H9 (cell line): Measurements from ENCODE around the gene P3R3URF. TPM values are rescaled to one million over a fixed set of nuclear protein-coding genes. Genes with fewer than 3 reads are reported as not detected.
A peak's percentile ranks its signal among the peaks of the same experiment; 100 is the strongest.

Experiments
- DNase-seq: peaks from one replicate; pipeline ENCODE4 v3.0.0-alpha.2; 2017
- H2AFZ ChIP-seq: one replicate; pipeline ENCODE4 v1.6.1; 2013; ENCODE audit warnings: mild to moderate bottlenecking, low read length, control low read depth, moderate library complexity
- H2AK5ac ChIP-seq: 2 replicates; pipeline ENCODE4 v1.6.1; 2013; ENCODE audit warnings: low read length, control low read depth, mixed read lengths; ENCODE audit not compliant: insufficient read length
- H2BK120ac ChIP-seq: one replicate; pipeline ENCODE4 v1.6.1; 2013; ENCODE audit warnings: low read depth, mild to moderate bottlenecking, low read length, control low read depth, inconsistent platforms; ENCODE audit not compliant: poor library complexity, severe bottlenecking
- H2BK12ac ChIP-seq: 2 replicates; pipeline ENCODE4 v1.6.1; 2013; ENCODE audit warnings: low read length, control low read depth, mixed read lengths, low read depth; ENCODE audit not compliant: insufficient read length
- H2BK15ac ChIP-seq: 2 replicates; pipeline ENCODE4 v1.6.1; 2013; ENCODE audit warnings: low read depth, low read length, control low read depth
- H2BK20ac ChIP-seq: one replicate; pipeline ENCODE4 v1.6.1; 2013; ENCODE audit warnings: low read depth, mild to moderate bottlenecking, low read length, control low read depth, inconsistent platforms; ENCODE audit not compliant: poor library complexity, severe bottlenecking
- H2BK5ac ChIP-seq: 2 replicates; pipeline ENCODE4 v1.6.1; 2013; ENCODE audit warnings: low read length, control low read depth, mixed read lengths; ENCODE audit not compliant: insufficient read length
- H3K14ac ChIP-seq: 2 replicates; pipeline ENCODE4 v1.6.1; 2013; ENCODE audit warnings: low read length, control low read depth; ENCODE audit not compliant: insufficient read depth
- H3K18ac ChIP-seq: 2 replicates; pipeline ENCODE4 v1.6.1; 2013; ENCODE audit warnings: low read depth, mild to moderate bottlenecking, mixed read lengths, low read length, control low read depth; ENCODE audit not compliant: insufficient read length
- H3K23ac ChIP-seq: 2 replicates; pipeline ENCODE4 v1.6.1; 2013; ENCODE audit warnings: low read length, control low read depth, mixed read lengths, low read depth; ENCODE audit not compliant: insufficient read length
- H3K23me2 ChIP-seq: 2 replicates; pipeline ENCODE4 v1.6.1; 2013; ENCODE audit warnings: low read depth, mild to moderate bottlenecking, mixed read lengths, low read length, control low read depth; ENCODE audit not compliant: insufficient read length, poor library complexity, severe bottlenecking
- H3K27ac ChIP-seq: 2 replicates; pipeline ENCODE4 v1.5.1; 2013; ENCODE audit warnings: low read length, control low read depth, mixed read lengths, low read depth; ENCODE audit not compliant: insufficient read length
- H3K27me3 ChIP-seq: 2 replicates; pipeline ENCODE4 v1.6.1; 2013; ENCODE audit warnings: low read length, control low read depth, inconsistent platforms; ENCODE audit not compliant: insufficient read depth
- H3K4ac ChIP-seq: 2 replicates; pipeline ENCODE4 v1.6.1; 2013; ENCODE audit warnings: low read depth, mild to moderate bottlenecking, control low read depth, inconsistent platforms, low read length, moderate library complexity
- H3K4me1 ChIP-seq: 2 replicates; pipeline ENCODE4 v1.6.1; 2013; ENCODE audit warnings: low read length, control low read depth, inconsistent platforms; ENCODE audit not compliant: insufficient read depth
- H3K4me2 ChIP-seq: 2 replicates; pipeline ENCODE4 v1.6.1; 2013; ENCODE audit warnings: low read length, control low read depth, mixed read lengths; ENCODE audit not compliant: insufficient read length, insufficient read depth
- H3K56ac ChIP-seq: 2 replicates; pipeline ENCODE4 v1.6.1; 2013; ENCODE audit warnings: low read depth, mild to moderate bottlenecking, mixed read lengths, low read length, control low read depth; ENCODE audit not compliant: insufficient read length
- H3K79me1 ChIP-seq: 2 replicates; pipeline ENCODE4 v1.6.1; 2013; ENCODE audit warnings: low read depth, mild to moderate bottlenecking, moderate library complexity, low read length, control low read depth, inconsistent platforms; ENCODE audit not compliant: insufficient read depth, poor library complexity, severe bottlenecking
- H3K79me2 ChIP-seq: 2 replicates; pipeline ENCODE4 v1.6.1; 2013; ENCODE audit warnings: low read length, control low read depth, inconsistent platforms; ENCODE audit not compliant: insufficient read depth
- H3K9ac ChIP-seq: 2 replicates; pipeline ENCODE4 v1.6.1; 2013; ENCODE audit warnings: low read length, control low read depth, mixed read lengths; ENCODE audit not compliant: insufficient read length; ENCODE audit errors: extremely low read depth
- H3K9me3 ChIP-seq: one replicate; pipeline ENCODE4 v1.6.1; 2013; ENCODE audit warnings: low read depth, low read length, inconsistent platforms; ENCODE audit not compliant: control insufficient read depth
- H3T11ph ChIP-seq: one replicate; pipeline ENCODE4 v1.6.1; 2013; ENCODE audit warnings: mild to moderate bottlenecking, low read length, control low read depth, inconsistent platforms
- H4K20me1 ChIP-seq: one replicate; pipeline ENCODE4 v1.6.1; 2013; ENCODE audit not compliant: control insufficient read depth, insufficient read length, insufficient read depth
- H4K5ac ChIP-seq: 2 replicates; pipeline ENCODE4 v1.6.1; 2013; ENCODE audit warnings: low read depth, mild to moderate bottlenecking, mixed read lengths, low read length, control low read depth; ENCODE audit not compliant: insufficient read length
- H4K8ac ChIP-seq: replicated peaks from 2 replicates; pipeline ENCODE4 v1.6.1; 2013; ENCODE audit warnings: low read length, control low read depth, mixed read lengths, low read depth; ENCODE audit not compliant: insufficient read length
- H4K91ac ChIP-seq: 2 replicates; pipeline ENCODE4 v1.6.1; 2013; ENCODE audit warnings: low read depth, mild to moderate bottlenecking, moderate library complexity, mixed read lengths, low read length, control low read depth; ENCODE audit not compliant: insufficient read length
- H3K27ac Mint-ChIP-seq, 3 experiments: 2 replicates in 2 of 3; 3 replicates in 1 of 3; pipeline ENCODE4 v1.8.0; 2020 to 2021; ENCODE audit warnings: mixed read lengths in 3 of 3, mild to moderate bottlenecking in 1 of 3, moderate library complexity in 1 of 3
- H3K27me3 Mint-ChIP-seq: 2 replicates; pipeline ENCODE4 v1.8.0; 2021; ENCODE audit warnings: low read depth, mild to moderate bottlenecking, moderate library complexity, mixed read lengths
- H3K36me3 Mint-ChIP-seq, 3 experiments: 2 replicates in 2 of 3; 3 replicates in 1 of 3; pipeline ENCODE4 v1.8.0; 2020 to 2021; ENCODE audit warnings: low read depth in 3 of 3, mixed read lengths in 3 of 3; ENCODE audit not compliant: insufficient read depth in 1 of 3
- H3K4me1 Mint-ChIP-seq, 2 experiments: 2 replicates each; pipeline ENCODE4 v1.8.0; 2020; ENCODE audit warnings: mixed read lengths in 2 of 2
- H3K4me3 Mint-ChIP-seq, 2 experiments: 2 replicates in 1 of 2; 3 replicates in 1 of 2; pipeline ENCODE4 v1.8.0; 2020 to 2021; ENCODE audit warnings: mild to moderate bottlenecking in 2 of 2, mixed read lengths in 2 of 2, moderate library complexity in 1 of 2
- H3K9me3 Mint-ChIP-seq, 2 experiments: 2 replicates in 1 of 2; 3 replicates in 1 of 2; pipeline ENCODE4 v1.8.0; 2020; ENCODE audit warnings: mild to moderate bottlenecking in 2 of 2, mixed read lengths in 2 of 2, moderate library complexity in 1 of 2
- CTCF ChIP-seq: fragments of 200-600 bp; sonication (generic); conservative IDR thresholded peaks from 3 replicates; pipeline ENCODE4 v1.8.0; 2021; ENCODE audit warnings: antibody characterized with exemption, mild to moderate bottlenecking
- WGBS: extraction: QIAGEN DNeasy Blood & Tissue Kit; methylation state at CpG from one replicate; pipeline ENCODE4 v1.1.7; 2013; ENCODE audit warnings: missing lambda C conversion rate, low lambda C conversion rate, mixed read lengths; ENCODE audit not compliant: insufficient read length; ENCODE audit errors: extremely low coverage; 5-methylcytosine and 5-hydroxymethylcytosine counted together
- long read RNA-seq: library from polyadenylated mRNA; unstranded; transcript quantifications from one replicate; pipeline ENCODE4 v2.0.0, GENCODE V29; 2020
- total RNA-seq: library from RNA; stranded (reverse); gene quantifications from 2 replicates; pipeline ENCODE4 v1.2.1, GENCODE V29; 2021

The P3R3URF gene
- total RNA-seq = not detected in 2 replicates
- long read RNA-seq = 0 reads

GRCh38 chr1:46176211-46176865 lies at the start of gene P3R3URF:
TSS of gene P3R3URF (minus strand) at chr1:46176488. CDS start at chr1:46176471, 17 bp downstream.
- no peak within 1 kb of the TSS for H3K14ac ChIP-seq
- H3T11ph ChIP-seq = no peak within 1 kb of the TSS
- H3K4me1 ChIP-seq = peaks cover 16% of the 10 kb centered on the region; the same call in 1 of the 2 replicates
- no peaks in the 10 kb centered on the region for H4K20me1 ChIP-seq
- no peaks in the 10 kb centered on the region; the same call in 1 of the 2 replicates for H3K27me3 ChIP-seq
- no peak within 1 kb of the TSS for H3K9ac ChIP-seq
- no peak within 1 kb of the TSS for H2BK15ac ChIP-seq
- Mint-ChIP-seq H3K27me3 (peaks cover 5% of the 10 kb centered on the region), H3K36me3 (no peaks in the 10 kb centered on the region), H3K27ac (no peak within 1 kb of the TSS), H3K4me3 (no peak within 1 kb of the TSS), H3K4me1 (peaks cover 9 to 11% of the 10 kb centered on the region in 2 experiments), H3K9me3 (no peaks in the 10 kb centered on the region; a peak in 1 of 5 replicates)
- H2BK120ac ChIP-seq = no peak within 1 kb of the TSS
- H3K23ac ChIP-seq = no peak within 1 kb of the TSS
- no peak within 1 kb of the TSS for H2BK20ac ChIP-seq
- no peak within 1 kb of the TSS for H2BK12ac ChIP-seq
- H4K5ac ChIP-seq = no peak within 1 kb of the TSS
- H3K56ac ChIP-seq = no peak within 1 kb of the TSS
- H3K79me2 ChIP-seq = no peaks in the 10 kb centered on the region
- TF ChIP-seq CTCF = peak; percentile 10; the same call in 1 of the 3 replicates
- H4K8ac ChIP-seq = no peak within 1 kb of the TSS
- H3K4me2 ChIP-seq = no peak within 1 kb of the TSS
- no peak within 1 kb of the TSS for H2BK5ac ChIP-seq
- H2AFZ ChIP-seq = no peak within 1 kb of the TSS
- H3K27ac ChIP-seq = no peak within 1 kb of the TSS
- no peaks in the 10 kb centered on the region for H3K79me1 ChIP-seq
- H2AK5ac ChIP-seq = no peak within 1 kb of the TSS
- no peaks in the 10 kb centered on the region for H3K9me3 ChIP-seq
- no peaks in the 10 kb centered on the region for H3K23me2 ChIP-seq
- no peak within 1 kb of the TSS for H4K91ac ChIP-seq
- H3K4ac ChIP-seq = no peak within 1 kb of the TSS
- DNase-seq = no peak
- WGBS = no CpG with 5 or more reads among the region's 13 CpGs
- no peak within 1 kb of the TSS for H3K18ac ChIP-seq
